GM19397 (cell line): ENCODE results near the gene CENPL.

Source experiments
- ATAC-seq: cut with Tn5 transposase; IDR thresholded peaks from one replicate; pipeline ENCODE4 v1.9.1; 2021; ENCODE audit warnings: mild to moderate bottlenecking, moderate library complexity; ENCODE audit not compliant: unreplicated experiment

Gene CENPL

DNA sequence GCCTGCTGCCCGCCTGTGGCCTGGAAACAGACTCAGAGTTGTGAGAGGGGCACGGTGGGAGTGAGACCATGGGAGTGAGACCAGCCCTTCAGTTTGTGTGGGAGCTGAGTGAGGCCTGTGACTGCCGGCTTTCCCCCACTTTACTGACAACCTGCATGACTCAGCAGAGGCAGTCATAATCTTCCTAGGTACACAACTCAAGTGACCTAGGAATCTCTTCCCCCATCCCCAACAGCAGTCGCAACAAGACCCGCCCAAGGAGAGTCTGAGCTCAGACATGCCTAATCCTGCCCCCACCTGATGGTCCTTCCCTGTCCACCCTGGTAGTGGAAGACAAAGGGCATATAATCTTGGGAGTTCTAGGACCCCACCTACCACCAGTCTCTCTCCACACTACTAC is 65.7 kb downstream of the CENPL start:
- ATAC-seq = no peak

GRCh38 chr1:173758110-173758509 is 66.6 kb downstream of the CENPL start:
- ATAC-seq = no peak

GRCh38 chr1:173757666-173758065 is 67.0 kb downstream of the CENPL start:
- no peak for ATAC-seq

GRCh38 chr1:173753830-173754229 is 70.9 kb downstream of the CENPL start:
- no peak for ATAC-seq
